HG03159 (cell line): ENCODE results near the gene SPIB.
"Not testable (repeated sequence)": the region's sequence is repeated elsewhere in the genome, so short reads cannot be mapped to it uniquely, and the experiment has no call there.

ENCODE experiments used
- ATAC-seq: cut with Tn5 transposase; IDR thresholded peaks from one replicate; pipeline ENCODE4 v1.9.1; 2021; ENCODE audit warnings: mild to moderate bottlenecking, moderate library complexity; ENCODE audit not compliant: unreplicated experiment

SPIB gene

DNA sequence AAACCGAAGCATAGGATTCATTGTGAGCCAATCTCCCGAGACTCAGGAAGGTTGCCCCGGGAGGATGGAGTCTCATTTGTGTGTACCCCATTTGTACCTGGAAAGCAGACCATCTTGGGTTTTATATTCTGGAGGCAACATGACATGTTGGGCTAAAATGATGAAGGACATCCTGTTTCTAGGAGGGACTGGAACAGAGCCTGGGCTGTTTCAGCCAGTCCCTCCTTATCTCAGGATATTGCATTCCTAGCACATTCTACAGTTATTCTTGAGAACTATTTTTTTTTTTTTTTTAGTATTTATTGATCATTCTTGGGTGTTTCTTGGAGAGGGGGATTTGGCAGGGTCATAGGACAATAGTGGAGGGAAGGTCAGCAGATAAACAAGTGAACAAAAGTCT is 28.4 kb upstream of the SPIB start:
- not testable (repeated sequence) for ATAC-seq

DNA sequence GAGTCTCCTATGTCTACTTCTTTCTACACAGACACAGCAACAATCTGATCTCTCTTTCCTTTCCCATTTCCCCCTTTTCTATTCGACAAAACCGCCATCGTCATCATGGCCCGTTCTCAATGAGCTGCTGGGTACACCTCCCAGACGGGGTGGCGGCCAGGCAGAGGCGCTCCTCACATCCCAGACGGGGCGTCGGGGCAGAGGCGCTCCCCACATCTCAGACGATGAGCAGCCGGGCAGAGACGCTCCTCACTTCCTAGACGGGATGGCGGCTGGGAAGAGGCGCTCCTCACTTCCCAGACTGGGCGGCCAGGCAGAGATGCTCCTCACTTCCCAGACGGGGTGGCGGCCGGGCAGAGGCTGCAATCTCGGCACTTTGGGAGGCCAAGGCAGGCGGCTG is 27.8 kb upstream of the SPIB start:
- ATAC-seq: not testable (repeated sequence)

DNA sequence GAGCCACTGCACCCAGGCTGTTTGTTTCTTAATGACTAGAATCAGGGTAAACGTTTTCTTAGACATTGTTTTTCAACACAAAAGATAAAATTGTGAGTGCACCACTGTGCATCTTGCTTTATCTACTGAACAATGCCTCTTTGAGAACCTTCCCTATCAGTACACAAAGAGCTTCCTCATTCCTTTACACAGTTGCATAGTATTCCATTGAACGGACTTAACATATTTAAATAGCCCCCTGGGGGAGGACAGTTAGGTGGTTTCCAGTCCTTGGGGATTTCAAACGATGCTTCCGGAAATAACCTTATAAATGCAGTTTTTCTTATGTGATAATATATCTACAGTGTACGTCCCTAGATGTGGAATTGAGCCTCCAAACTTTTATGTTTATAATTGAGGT is 26.0 kb upstream of the SPIB start:
- ATAC-seq: no peak

DNA sequence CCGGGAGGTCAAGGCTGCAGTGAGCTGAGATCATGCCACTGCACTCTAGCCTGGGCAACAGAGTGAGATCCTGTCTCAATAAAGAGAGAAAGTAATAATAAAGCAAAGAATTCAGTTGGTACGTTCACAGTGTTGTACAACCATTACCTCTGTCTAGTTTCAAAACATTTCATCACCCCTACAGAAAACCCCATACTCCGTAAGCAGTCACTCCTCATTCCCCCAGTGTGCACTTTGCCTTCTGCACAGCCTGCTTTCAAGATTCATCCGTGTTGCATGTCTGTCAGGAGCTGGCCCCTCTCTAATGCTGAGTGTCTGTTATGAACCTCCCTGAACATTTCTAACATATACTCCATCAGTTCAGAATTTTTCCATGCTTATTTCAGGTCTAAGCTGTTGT is 25.1 kb upstream of the SPIB start:
- ATAC-seq: no peak

DNA sequence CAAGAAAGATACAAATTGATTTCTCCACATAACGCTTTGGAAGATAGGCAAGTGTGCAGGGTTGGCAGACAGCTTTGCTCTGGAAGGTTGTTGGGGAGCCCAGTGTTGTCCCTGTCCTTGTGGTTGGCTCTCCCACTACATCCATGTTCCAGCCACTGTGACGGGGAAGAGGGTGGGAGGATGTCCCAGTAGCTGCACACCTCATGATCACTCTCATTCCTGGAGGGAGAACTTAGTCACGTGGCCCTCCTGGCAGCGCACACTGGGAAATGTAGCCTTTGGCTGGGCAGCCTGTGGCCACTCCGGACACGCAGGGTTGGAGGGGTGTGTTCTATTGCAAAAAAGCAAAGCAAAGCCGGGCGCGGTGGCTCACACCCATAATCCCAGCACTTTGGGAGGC is 24.7 kb upstream of the SPIB start:
- ATAC-seq: no peak

DNA sequence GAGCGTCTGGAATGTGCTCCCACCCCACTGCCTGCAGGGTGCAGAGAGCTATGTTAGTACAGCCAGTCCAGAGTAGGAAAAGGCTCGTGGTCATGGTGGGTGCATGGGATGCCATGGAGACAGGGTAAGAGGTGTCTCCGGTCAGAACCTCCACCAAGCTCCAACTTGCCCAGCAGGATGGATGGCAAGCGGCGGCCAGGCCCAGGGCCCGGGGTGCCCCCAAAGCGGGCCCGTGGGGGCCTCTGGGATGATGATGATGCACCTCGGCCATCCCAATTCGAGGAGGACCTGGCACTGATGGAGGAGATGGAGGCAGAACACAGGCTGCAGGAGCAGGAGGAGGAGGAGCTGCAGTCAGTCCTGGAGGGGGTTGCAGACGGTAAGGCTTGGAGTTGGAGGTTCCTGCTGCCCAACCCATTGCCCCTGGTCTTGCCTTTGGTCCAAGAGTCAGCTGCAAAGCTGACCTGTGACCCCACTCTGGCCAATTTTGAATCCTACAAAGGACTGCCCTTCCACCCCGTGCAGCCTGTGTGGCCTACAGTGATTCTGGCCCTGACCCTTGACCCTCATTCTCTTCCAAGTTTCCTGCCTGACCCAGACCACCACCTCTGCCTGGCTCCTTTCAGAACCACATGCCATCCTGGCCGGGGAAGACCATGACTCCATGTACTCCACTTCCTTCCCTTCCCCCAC is 19.9 kb upstream of the SPIB start:
- ATAC-seq: no peak

DNA sequence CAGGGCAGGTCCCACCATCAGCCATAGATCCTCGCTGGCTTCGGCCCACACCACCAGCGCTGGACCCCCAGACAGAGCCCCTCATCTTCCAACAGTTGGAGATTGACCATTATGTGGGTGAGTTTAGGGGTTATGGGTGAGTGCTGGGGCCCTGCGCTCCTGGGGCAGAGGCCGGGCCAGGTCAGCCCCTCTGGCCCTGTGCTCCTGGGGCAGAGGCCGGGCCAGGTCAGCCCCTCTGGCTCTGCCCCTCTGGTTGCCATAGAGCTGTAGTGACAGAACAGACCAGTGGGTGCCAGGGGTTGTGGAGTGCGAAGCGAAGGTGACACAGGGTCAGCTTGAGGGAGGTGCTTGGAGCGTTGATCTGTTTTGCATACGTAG is 19.4 kb upstream of the SPIB start:
- ATAC-seq: no peak

DNA sequence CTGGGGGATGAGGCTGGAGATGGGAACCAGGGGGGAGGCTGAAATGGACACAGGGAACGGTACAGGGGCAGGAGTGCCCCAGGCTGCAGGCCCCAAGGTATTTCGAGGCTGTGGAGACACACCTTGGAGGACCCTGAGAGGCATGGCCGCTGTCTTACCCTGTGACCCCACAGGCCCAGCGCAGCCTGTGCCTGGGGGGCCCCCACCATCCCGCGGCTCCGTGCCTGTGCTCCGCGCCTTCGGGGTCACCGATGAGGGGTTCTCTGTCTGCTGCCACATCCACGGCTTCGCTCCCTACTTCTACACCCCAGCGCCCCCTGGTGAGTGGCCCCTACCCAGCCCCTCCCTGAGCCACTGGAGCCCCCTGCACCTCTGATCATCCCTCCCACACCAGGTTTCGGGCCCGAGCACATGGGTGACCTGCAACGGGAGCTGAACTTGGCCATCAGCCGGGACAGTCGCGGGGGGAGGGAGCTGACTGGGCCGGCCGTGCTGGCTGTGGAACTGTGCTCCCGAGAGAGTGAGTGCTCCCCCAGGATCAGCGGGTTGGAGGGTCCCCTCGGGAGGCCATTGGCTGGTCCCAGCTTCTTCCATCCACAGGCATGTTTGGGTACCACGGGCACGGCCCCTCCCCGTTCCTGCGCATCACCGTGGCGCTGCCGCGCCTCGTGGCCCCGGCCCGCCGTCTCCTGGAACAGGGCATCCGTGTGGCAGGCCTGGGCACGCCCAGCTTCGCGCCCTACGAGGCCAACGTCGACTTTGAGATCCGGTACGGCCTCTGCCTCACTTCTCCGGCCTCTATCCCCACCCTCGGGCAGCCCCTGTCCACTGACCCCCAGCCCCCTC is 16.9 kb upstream of the SPIB start:
- no peak for ATAC-seq

DNA sequence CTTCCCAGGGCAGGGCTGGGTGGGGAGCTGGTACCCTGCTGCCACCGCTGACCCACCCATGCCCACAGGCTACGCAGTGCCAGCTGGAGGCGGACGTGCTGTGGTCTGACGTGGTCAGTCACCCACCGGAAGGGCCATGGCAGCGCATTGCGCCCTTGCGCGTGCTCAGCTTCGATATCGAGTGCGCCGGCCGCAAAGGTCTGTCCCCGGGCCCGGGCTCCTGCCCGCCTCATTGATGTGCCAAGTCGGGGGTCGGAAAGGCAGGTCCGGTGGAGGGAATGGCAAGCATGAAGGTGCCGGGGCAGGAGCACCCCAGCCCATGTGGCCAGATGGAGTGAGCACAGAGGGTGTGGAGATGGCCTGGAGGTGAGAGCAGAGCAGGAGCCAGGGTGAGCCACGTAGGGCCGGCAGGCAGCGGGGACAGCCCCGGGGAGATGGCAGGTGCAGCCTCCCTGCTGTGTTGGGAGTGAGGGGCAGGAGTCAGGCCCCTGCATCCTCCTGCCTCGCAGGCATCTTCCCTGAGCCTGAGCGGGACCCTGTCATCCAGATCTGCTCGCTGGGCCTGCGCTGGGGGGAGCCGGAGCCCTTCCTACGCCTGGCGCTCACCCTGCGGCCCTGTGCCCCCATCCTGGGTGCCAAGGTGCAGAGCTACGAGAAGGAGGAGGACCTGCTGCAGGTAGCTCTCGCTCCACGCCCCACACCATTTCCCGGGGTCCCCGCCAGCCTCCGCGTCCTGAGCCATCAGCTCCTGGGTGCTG is 16.0 kb upstream of the SPIB start:
- no peak for ATAC-seq

DNA sequence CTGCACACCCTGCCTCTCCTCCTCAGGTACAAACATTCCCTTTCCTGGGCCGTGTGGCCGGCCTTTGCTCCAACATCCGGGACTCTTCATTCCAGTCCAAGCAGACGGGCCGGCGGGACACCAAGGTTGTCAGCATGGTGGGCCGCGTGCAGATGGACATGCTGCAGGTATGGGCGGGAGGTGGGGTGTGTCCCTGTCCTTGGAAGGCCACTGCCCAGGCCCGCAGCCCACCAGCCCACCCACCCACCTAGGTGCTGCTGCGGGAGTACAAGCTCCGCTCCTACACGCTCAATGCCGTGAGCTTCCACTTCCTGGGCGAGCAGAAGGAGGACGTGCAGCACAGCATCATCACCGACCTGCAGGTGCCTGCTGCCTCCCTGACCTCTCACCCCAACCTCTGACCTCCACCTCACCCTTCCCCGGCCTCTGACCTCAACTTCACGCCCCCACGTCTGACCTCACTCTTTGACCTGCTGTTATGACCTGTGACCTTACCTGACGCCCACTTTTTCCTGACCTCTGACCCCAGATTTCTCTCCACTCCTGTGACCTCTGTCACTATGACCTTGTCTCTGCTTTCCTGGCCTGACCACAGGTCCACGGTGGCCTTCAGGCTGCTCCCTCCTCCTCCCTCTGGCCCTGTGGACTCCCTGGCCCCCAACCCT is 12.4 kb upstream of the SPIB start:
- no peak for ATAC-seq

DNA sequence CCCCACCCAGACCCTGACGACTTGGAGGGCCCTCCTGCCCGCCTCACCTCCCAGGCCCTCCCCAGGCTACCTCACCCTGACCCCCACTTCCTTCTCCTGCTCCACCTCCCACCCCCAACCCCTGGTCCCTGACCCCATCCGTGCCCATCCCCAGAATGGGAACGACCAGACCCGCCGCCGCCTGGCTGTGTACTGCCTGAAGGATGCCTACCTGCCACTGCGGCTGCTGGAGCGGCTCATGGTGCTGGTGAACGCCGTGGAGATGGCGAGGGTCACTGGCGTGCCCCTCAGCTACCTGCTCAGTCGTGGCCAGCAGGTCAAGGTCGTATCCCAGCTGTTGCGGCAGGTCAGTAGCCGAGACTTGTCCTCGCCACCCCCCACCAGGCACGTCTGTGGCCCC is 11.9 kb upstream of the SPIB start:
- no peak for ATAC-seq

DNA sequence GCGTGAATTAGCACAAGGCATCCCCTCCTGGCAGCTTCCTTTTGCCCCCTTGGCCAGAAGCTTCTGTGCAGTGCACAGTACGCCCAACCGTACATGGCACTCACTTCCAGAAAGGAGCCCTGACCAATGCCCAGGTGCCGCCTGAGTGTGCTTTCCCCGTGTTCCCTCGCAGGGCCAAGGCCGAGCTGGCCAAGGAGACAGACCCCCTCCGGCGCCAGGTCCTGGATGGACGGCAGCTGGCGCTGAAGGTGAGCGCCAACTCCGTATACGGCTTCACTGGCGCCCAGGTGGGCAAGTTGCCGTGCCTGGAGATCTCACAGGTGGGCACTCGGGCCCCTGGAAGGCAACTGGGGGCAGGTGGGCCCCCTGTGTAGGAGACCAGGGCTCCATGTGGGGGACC is 9.4 kb upstream of the SPIB start:
- no peak for ATAC-seq

DNA sequence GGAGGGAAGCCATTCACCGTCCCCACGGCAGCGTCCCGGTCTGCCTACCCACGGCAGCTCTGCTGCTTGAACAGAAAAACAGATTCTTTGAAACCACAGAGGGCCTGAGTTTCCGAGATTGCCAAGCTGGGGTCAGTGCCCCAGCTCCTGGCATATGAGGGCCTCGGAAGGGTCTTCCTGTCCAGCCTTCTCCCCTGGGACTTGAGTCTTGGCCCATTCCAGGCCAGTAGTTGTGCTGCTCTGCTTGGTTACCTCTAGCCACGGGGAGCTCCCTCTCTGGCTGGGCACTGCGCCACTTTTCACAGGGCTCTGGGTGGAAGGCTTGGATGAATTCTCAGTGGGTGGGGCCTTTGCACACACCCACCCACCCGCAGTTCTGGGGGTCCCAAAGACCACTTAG is 8.6 kb upstream of the SPIB start:
- no peak for ATAC-seq

DNA sequence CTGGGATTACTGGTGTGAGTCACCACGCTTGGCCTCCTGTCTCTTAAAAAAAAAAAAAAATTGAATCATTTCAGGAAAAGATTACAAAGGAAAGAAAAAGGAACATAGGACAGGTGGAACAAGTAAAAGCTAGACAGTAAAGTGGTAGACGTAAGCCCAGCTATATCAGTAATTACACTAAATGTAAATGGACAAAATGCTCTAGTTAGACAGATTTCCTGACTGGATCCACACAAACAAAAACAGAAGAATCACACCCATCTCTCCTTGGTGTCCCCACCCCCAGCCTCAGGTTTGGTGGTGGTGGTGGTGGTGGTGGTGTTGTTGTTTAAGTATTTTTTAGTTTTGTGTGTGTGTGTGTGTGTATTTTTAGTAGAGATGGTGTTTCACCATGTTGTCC is 6.3 kb upstream of the SPIB start:
- no peak for ATAC-seq

DNA sequence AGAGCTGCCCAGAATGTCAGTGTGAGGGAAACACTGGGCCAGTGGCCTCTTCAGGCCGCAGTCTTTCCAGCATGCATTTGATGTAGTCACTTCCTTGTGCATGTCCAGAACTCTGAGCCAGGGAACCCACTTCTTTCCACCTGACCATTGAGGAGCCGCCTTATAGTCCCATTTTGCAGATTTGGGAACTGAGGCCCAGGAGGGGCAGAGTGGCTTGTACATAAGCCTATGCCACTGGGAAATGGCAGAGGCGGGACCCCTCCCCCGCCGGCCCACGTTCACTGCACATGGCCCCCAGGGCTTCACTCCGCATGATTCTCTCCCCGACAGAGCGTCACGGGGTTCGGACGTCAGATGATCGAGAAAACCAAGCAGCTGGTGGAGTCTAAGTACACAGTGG is 5.6 kb upstream of the SPIB start:
- ATAC-seq: no peak

DNA sequence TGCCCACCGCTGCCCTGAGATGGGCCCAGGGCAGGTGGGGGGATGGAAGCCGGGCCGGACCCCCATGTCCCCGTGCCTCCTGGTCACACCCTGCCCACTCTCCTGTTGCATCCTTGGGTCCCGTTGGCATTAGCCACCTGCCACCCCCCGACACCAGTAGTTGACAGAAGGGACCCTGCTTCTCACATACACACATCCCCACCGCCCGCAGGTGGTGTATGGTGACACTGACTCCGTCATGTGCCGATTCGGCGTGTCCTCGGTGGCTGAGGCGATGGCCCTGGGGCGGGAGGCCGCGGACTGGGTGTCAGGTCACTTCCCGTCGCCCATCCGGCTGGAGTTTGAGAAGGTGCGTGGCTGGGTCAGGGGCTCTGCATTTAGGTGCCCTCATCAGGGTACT is 5.2 kb upstream of the SPIB start:
- ATAC-seq: no peak

DNA sequence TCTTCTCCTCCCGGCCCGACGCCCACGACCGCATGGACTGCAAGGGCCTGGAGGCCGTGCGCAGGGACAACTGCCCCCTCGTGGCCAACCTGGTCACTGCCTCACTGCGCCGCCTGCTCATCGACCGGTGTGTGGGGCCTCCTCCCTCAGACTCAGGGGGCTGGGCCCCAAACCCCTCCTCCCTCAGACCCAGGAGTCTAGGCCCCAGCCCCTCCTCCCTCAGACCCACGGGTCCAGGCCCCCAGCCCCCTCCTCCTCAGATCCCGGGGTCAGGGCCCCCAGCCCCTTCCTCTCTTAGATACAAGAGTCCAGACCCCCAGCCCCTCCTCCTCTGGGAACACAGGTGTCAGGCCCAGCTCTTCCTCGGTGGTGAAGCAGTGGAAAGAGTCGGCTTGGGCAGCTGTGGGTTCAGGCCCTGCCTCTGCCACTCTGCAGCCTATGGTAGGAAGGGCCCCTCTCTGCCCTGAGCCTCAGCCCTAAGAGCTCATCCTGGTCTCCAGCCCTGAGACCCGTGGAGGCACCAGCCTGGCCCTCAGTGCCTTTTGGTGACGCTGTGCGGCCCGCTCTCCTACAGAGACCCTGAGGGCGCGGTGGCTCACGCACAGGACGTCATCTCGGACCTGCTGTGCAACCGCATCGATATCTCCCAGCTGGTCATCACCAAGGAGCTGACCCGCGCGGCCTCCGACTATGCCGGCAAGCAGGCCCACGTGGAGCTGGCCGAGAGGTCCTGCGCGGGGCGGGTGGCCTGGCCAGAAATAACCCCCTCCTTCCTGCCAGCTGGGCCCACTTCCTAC is 3.7 kb upstream of the SPIB start:
- ATAC-seq: peak; percentile 41

DNA sequence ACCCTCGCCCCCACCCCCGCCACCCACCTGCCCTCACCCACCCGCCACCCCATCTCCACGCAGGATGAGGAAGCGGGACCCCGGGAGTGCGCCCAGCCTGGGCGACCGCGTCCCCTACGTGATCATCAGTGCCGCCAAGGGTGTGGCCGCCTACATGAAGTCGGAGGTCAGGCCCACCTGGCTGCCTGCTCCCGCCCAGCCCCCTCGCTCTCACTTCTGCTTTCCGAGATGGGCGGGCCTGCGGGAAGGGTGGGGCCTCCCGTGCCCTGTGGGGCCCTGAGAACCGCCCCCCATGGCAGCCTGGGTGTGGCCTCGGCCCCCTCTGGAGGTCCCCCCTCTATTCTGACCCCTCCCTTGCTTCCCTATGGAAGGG is 3.1 kb upstream of the SPIB start:
- ATAC-seq: peak; percentile 47

DNA sequence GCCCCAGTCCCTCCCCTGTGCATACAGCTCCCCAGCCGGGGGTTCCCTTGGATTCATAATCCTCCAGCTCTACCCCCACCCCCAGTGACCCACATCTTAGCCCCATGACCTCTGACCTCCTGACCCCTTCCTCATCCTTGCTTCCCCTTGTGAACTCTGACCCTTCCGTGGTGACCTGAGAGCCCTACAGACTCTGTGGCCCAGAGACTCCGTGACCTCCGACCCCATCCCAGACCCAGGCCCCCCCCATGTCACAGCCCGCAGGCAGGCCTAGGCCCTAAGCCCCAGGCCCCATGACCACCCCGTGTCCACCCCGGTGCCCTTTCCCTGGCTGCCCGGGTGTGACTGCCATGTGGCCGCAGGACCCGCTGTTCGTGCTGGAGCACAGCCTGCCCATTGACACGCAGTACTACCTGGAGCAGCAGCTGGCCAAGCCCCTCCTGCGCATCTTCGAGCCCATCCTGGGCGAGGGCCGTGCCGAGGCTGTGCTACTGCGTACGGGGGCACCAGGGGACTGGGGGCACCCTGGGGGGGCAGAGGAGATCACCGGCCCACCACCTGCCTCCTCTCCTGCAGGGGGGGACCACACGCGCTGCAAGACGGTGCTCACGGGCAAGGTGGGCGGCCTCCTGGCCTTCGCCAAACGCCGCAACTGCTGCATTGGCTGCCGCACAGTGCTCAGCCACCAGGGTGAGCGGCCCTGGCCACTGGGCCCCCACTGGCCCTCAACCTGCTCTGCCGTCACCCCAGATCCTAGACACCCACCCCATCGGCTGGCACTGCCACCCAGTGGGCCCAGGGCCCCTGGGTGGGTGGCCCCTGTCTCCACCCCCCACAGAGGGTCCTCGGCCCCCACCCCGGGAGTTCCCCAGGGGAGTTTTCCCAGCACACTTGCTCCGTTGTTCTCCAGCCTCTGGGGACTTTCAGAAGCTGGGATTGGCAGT is 2.4 kb upstream of the SPIB start:
- ATAC-seq: no peak
